Pancreas (tissue), 10 donors: ENCODE results near the gene DNAJB14. TPM values are rescaled to one million over a fixed set of nuclear protein-coding genes. Genes with fewer than 3 reads are reported as not detected.

Experiments used
- ATAC-seq, 4 donors: fragments of 200-7000 bp; cut with Tn5 transposase; one replicate each; pipeline versions ENCODE4 v1.8.0 to v1.9.1; 2020; ENCODE audit warnings: mild to moderate bottlenecking in 4 of 4, moderate library complexity in 4 of 4
- DNase-seq, 6 donors: peaks; one replicate each; pipeline ENCODE4 v3.0.0-alpha.2; 2020
- FAIRE-seq: peaks from 2 replicates; lab custom pipeline; 2012; peaks lifted over from hg19 to GRCh38; lab: Jason Lieb, UNC
- H3K27ac ChIP-seq, 4 donors: fragments of 200-600 bp; sonication (generic); 1 replicate in 3 of 4; 2 replicates in 1 of 4; pipeline versions ENCODE4 v1.5.0 to v1.8.0; 2020
- H3K27me3 ChIP-seq, 4 donors: fragments of 200-600 bp; one replicate each; pipeline ENCODE4 v1.8.0; 2021
- H3K36me3 ChIP-seq, 3 donors: fragments of 200-600 bp; sonication (generic) in 1 of 3; one replicate each; pipeline versions ENCODE4 v1.5.0 to v1.8.0; 2020 to 2021
- H3K4me1 ChIP-seq, 3 donors: fragments of 200-600 bp; one replicate each; pipeline ENCODE4 v1.8.0; 2021
- H3K4me3 ChIP-seq, 4 donors: fragments of 200-600 bp; sonication (generic) in 2 of 4; one replicate each; pipeline versions ENCODE4 v1.5.0 to v1.8.0; 2020 to 2021
- H3K9me3 ChIP-seq, 4 donors: fragments of 200-600 bp; one replicate each; pipeline ENCODE4 v1.8.0; 2021
- CTCF ChIP-seq, 4 donors: fragments of 200-600 bp; sonication (generic) in 3 of 4; IDR thresholded peaks; one replicate each; pipeline versions ENCODE4 v1.5.0 to v1.8.0; 2021; ENCODE audit warnings: antibody characterized with exemption in 4 of 4
- WGBS, 2 donors: extraction: QIAGEN DNeasy Blood & Tissue Kit; methylation state at CpG; one replicate each; pipeline ENCODE4 v1.1.7; 2013; 5-methylcytosine and 5-hydroxymethylcytosine counted together
- intact Hi-C, 3 donors: fragments of 100-400 bp; cut with DNase I; formaldehyde crosslinking; loops; one replicate each; pipeline versions ENCODE4 v1.11.1 to v1.14.2; 2022
- polyA plus RNA-seq, 2 donors: library from polyadenylated mRNA; stranded (reverse); fragments of 200-250 nt; gene quantifications; one replicate each; pipeline ENCODE4 v1.2.3, GENCODE V29; 2013
- total RNA-seq, 6 donors: library from RNA; stranded (reverse); fragmentation: NEBNext Ultra II Directional in 4 of 6; extraction: Animal tissue kit (Norgen Biotek cat#: 25700) in 4 of 6; gene quantifications; one replicate each; pipeline versions ENCODE4 v1.2.1 to v1.2.4, GENCODE V29; 2021 to 2023
- donor health status: healthy with polysubstance abuse.
- donor health status: DM: no; HTN: no; CAD: no; lungs with moderate emphysema.
- donor health status: DM: no; HTN: no; CAD: no.
- donor health status: control.
- donor health status: control.
- donor health status: Bipolar disorder and iron deficiency.
- donor health status: DM: yes; HTN: yes; CAD: no.
- donor health status: DM: no; HTN: no; CAD: no.
- donor health status: DM: no; HTN: no; CAD: no.
- donor health status: DM: yes; HTN: yes; CAD: no.

The DNAJB14 gene
- total and polyA plus RNA-seq, 8 donors, result 3.6 to 23.7 (median 11.6) TPM

GRCh38 chr4:99950913-99951254 lies 4.5 kb upstream of the DNAJB14 start:
- ATAC-seq (no peak), FAIRE-seq (no peak)

DNA sequence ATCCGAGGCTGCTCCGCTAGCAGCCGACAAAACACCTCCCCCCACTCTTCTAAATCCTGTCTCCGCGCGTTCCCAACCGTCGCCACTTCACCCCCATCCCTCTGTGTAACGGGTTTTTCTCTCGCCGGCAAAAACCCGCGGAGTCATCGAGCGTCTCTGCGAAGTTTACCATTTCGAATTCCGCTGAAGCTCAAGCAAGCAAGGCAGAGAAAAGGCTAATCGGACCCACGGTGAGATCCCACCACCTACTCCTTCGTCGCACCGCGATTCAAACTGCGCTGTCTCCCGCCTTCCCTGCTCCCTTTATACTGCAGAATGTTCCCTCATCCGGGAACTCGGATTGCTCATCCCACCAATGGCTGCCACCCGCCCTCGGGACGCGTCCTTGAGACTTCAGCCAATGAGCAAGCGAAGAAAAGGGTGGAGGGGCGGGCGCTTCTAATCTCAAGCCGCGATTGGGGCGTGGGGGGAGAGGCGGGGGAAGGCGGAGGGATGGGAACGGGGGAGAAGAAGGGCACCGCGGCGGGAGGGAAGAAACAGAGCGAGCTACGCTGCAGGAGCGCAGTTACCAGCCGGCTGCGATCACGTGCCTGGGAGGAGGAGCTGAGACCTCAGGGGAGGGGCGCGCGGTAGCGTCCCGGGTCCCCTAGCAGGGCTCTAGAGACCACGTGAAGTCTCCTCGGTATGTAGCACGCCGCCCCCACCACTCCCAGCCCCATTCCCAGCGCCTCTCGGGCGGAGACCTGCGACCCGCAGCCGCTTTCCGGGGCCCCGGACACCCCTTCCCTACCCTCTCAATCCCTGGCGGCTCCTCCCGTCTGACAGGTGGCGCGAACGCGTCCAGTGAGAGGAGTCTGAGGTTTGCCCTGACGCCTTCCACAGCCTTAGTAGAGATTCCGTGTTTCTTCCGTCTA lies 3.8 kb upstream of the DNAJB14 start, which contains the start of gene H2AZ1:
H2AZ1 (minus strand) TSS at position 277 of the 914 bp plus-strand sequence; CDS start at position 172, 105 bp downstream.
- Histone ChIP-seq H3K9me3 (no peaks in the 10 kb centered on the region), H3K4me3 (peak within 1 kb of the TSS; percentile 65 to 88 (median 84)), H3K27me3 (no peaks in the 10 kb centered on the region), H3K27ac (peak within 1 kb of the TSS; percentile 73 to 95 (median 88)), H3K4me1 (peaks cover 4 to 22% (median 19%) of the 10 kb centered on the region in 3 donors), H3K36me3 (no peaks in the 10 kb centered on the region)
- whole genome bisulfite sequencing, 2 donors, result 1% methylated on average over 64 to 76 of the region's 76 CpGs
- intact Hi-C loops, result loop anchor here in 1 of 3 donors (10.0 kb wide), 1 partner anchor 135 kb away; the partner anchor contains the start of gene DAPP1
- DNase-seq (peak; percentile 94 to 99 (median 98)), ATAC-seq (peak; percentile 84 to 91 (median 86)), FAIRE-seq (peak; percentile 76)
- TF ChIP-seq CTCF (IDR thresholded peaks at IDR 0.05), result no peak

More at GRCh38 chr4:99950913-99951254, 4.5 kb upstream of the DNAJB14 start:
- no peak for TF ChIP-seq CTCF (IDR thresholded peaks at IDR 0.05)
- Histone ChIP-seq H3K4me1 (peaks cover 4 to 17% (median 16%) of the 10 kb centered on the region in 3 donors), H3K27ac (peak overlapping the region; percentile 73 to 95 (median 88)), H3K9me3 (no peaks in the 10 kb centered on the region), H3K36me3 (no peaks in the 10 kb centered on the region), H3K27me3 (no peaks in the 10 kb centered on the region), H3K4me3 (peak overlapping the region; percentile 48 to 88 (median 84))
- intact Hi-C loops, result no loop called here
- 0% methylated on average over 8 of the region's 8 CpGs for WGBS, 2 donors
- DNase-seq, result no peak

DNA sequence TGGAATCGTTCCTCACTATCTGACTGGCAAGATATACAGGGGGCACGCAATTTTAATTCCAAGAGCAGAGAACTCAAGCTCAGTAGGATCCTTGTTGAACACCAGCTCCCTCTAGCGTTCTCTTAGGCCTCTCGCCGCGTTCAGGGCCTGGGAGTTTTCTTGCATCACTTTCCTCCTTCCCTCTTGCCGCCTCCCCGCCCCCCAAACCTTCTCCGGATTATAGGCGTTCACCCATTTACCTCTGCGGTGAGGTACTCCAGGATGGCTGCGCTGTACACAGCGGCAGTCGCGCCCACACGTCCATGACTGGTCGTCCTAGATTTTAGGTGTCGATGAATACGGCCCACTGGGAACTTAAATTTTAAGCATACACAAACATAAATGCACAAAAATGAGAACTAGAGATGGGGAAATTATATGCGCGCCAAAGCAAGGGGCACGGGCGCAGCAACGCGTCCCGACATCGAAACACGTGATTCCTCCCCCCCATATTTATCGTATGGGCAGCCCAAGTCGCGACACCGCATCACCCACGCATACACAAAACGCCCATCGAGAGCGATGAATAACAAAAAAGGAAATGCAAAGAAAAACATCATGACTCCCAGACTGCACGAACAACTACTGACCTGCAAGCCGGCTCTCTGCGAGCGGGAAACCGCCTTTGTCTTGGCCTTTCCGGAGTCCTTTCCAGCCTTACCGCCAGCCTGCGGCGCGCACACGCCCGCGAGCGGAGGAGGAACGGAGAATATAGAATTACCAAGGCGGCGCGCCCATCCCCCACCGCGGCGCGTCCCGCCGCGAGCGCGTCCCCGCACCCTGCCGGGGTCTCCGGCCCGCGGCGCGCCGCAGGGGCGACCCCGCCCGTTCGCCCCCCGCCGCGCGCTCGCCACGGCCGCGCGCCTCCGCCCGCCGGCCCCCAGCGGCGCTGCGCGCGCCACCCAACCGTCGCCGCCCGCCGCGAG lies 2.9 kb upstream of the DNAJB14 start:
- 0 to 1% methylated on average over 78 to 98 of the region's 98 CpGs for WGBS, 2 donors
- peak overlapping the region; percentile 28 to 95 (median 70) for H3K27ac ChIP-seq
- peaks cover 4 to 31% (median 21%) of the 10 kb centered on the region in 3 donors for H3K4me1 ChIP-seq
- intact Hi-C loops, result loop anchor here in 1 of 3 donors (10.0 kb wide), 1 partner anchor 135 kb away; the partner anchor contains the start of gene DAPP1
- peak; percentile 56 to 82 (median 72) for TF ChIP-seq CTCF (IDR thresholded peaks at IDR 0.05)
- DNase-seq (peak; percentile 83 to 90 (median 86)), FAIRE-seq (no peak), ATAC-seq (peak; percentile 33 to 70 (median 57))
- H3K36me3 ChIP-seq, result no peaks in the 10 kb centered on the region
- peak overlapping the region; percentile 65 to 85 (median 78) for H3K4me3 ChIP-seq
- no peaks in the 10 kb centered on the region for H3K9me3 ChIP-seq
- H3K27me3 ChIP-seq, result no peaks in the 10 kb centered on the region

DNA sequence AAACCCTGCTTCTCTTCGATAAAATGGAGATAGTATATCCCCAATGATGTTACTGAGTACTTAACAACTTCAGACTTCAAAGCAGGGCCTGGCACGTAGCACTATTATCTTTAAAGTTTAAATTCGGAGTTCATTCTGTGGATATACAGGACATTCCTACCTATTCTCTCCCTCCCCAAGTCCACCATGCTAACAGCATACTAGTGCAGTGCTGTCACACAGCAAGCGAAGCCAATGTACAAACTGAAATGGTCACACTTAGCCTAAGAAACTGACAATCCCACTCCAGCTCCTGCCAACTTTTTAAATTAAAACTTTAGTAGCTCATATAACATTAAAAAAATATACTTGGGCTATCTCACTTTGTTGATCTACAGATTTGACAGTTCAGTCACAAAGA lies 1.2 kb upstream of the DNAJB14 start:
- 62 to 77% methylated on average over 4 of the region's 4 CpGs for WGBS, 2 donors
- DNase-seq (no peak), FAIRE-seq (no peak), ATAC-seq (no peak)
- intact Hi-C loops, result loop anchor here in 1 of 3 donors (10.0 kb wide), 1 partner anchor 133 kb away; the partner anchor contains the start of gene DAPP1
- H3K4me1 ChIP-seq, result peaks cover 4 to 34% (median 21%) of the 10 kb centered on the region in 3 donors
- H3K36me3 ChIP-seq, result no peaks in the 10 kb centered on the region
- H3K27me3 ChIP-seq, result no peaks in the 10 kb centered on the region
- peak overlapping the region in 3 of 4 donors; percentile 7 to 95 (median 85) for H3K27ac ChIP-seq
- H3K9me3 ChIP-seq, result no peaks in the 10 kb centered on the region
- H3K4me3 ChIP-seq, result peak overlapping the region in 1 of 4 donors; percentile 64
- TF ChIP-seq CTCF (IDR thresholded peaks at IDR 0.05), result no peak
